Measurements from ENCODE around the gene OXA1L. TPM values are rescaled to one million over a fixed set of nuclear protein-coding genes. Genes with fewer than 3 reads are reported as not detected.
"Not testable (repeated sequence)": the region's sequence is repeated elsewhere in the genome, so short reads cannot be mapped to it uniquely, and the experiment has no call there.

Gene OXA1L
- total RNA-seq, 1 donor from 2014 or later: 77.7 TPM

- DNase-seq (ENCODE audit: low spot score): no peak
Observed at GRCh38 chr14:22798528-22798927, 32.0 kb downstream of the OXA1L start.

- DNase-seq (ENCODE audit: low spot score): no peak
Observed at GRCh38 chr14:22800346-22800745, 33.9 kb downstream of the OXA1L start.

- no peak for DNase-seq (ENCODE audit: low spot score)
Observed at GRCh38 chr14:22801716-22802115, 35.2 kb downstream of the OXA1L start.

DNA sequence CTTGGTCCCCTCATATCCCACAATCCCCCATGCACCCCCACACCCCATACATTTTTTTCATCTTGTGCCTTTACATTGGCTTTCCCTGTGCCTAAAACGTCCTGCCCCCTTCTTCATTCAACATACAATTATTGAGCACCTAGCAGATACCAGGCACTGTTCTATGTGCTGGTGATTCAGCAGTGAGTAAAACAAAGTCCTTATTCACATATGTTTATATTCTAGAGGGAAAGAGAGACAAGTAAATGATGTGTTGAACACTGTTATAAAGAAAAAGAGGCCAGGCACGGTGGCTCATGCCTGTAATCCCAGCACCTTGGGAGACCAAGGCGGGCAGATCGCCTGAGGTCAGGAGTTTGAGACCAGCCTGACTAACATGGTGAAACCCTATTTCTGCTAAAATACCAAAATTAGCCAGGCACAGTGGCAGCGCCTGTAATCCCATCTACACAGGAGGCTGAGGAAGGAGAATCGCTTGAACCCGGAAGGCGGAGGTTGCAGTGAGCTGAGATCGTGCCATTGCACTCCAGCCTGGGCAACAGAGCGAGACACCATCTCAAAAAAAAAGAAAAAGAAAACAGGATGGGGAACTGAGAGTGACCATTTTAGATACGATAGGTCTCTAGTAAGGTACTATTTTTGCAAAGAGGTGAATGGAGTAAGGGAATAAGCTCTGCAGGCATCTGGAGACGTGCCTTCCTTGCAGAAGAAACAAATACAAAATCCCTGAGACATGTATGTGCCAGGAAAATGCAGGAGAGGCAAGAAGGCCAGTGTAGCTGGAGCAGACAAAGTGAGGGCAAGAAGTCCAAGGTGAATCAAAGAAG, 36.6 kb downstream of the OXA1L start:
- DNase-seq (ENCODE audit: low spot score): no peak

- no peak for DNase-seq (ENCODE audit: low spot score)
Observed at GRCh38 chr14:22803687-22803974, 37.1 kb downstream of the OXA1L start.

DNA sequence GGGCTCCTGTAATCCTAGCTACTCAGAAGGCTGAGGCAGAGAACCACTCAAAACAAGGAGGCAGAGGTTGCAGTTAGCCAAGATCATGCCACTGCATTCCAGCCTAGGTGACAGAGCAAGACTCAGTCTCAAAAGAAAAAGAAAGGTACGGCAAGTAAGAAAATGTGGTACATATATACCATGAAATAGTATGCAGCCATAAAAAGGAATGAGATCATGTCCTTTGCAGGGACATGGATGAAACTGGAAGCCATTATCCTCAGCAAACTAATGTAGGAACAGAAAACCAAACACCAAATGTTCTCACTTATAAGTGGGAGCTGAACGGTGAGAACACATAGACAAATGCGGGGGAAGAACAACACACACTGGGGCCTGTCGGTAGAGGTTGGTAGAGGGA, 38.7 kb downstream of the OXA1L start:
- not testable (repeated sequence) for DNase-seq (ENCODE audit: low spot score)

DNA sequence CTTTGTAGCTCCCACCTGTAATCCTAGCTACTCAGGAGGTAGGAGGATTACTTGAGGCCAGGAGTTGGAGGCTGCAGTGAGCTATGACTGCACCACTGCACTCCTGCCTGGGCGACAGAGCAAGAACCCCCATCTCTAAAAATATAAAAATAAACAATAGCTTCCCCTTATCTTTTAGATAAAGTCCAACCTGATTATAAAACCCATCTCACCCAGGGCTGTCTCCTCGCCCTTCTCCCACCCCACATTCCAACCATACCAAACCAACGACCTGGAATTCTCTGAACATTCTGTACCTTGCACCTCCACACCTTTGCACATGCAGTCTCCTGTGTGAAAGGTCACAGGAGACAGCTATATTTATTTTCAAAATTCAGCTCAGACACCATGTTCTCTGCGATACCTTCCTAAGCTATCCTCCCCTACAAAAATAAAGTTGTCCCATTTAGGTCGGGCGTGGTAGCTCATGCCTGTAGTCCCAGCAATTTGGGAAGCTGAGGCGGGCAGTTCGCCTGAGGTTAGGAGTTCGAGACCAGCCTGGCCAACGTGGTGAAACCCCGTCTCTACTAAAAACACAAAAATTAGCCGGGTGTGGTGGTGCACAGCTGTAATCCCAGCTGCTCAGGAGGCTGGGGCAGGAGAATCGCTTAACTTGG, 41.1 kb downstream of the OXA1L start:
- no peak for DNase-seq (ENCODE audit: low spot score)

GRCh38 chr14:22808388-22809209, 42.1 kb downstream of the OXA1L start:
- DNase-seq (ENCODE audit: low spot score): no peak

GRCh38 chr14:22811722-22812121, 45.2 kb downstream of the OXA1L start:
- DNase-seq (ENCODE audit: low spot score): no peak

DNA sequence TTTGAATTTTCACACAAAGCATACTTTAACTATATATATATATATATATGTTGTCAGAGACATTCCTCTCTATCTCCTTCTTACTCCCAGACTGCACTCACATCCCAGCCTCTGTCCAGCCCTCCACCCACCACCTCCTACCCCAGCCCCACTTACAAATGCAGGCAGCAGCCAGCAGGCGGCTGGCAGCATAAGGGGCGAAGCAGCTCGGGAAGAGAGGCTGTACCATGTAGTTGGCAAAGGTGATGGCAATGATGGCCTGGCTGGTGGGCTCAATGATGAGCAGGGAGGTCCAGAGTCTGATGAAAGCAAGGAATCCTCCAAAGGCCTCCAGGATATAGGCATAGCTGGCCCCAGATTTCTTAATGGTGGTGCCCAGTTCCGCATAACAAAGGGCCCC, 46.3 kb downstream of the OXA1L start:
- no peak for DNase-seq (ENCODE audit: low spot score)

- DNase-seq (ENCODE audit: low spot score): no peak
Observed at GRCh38 chr14:22813145-22813544, 46.7 kb downstream of the OXA1L start.

GRCh38 chr14:22814373-22814772, 47.9 kb downstream of the OXA1L start:
- no peak for DNase-seq (ENCODE audit: low spot score)

- DNase-seq (ENCODE audit: low spot score): no peak
Observed at GRCh38 chr14:22814941-22815713, 48.6 kb downstream of the OXA1L start, which contains the start of gene SLC7A7. Gene SLC7A7, minus strand, starts transcription at chr14:22815435. Its CDS starts 2,037 bp downstream, at chr14:22813398.

GRCh38 chr14:22819151-22819988, 52.9 kb downstream of the OXA1L start:
- DNase-seq (ENCODE audit: low spot score): no peak

DNA sequence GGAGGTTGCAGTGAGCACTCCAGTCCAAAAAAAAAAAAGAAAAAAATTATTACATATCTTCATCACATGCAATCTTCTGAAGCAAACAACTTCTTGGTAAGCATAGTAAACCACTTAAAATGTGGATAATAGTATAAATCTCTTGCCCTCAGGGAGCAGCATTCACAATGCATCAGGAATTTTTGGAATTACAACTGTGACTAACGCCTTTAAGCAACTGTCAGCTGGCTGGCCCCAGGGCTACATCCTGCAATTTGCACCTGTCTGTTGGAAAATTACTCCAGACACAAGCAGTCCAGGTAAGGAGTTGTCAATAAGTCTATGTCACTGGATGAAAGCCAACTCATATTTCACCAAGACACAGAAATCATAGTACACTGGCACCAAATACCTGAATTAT, 54.2 kb downstream of the OXA1L start:
- DNase-seq (ENCODE audit: low spot score): no peak

GRCh38 chr14:22821193-22822015, 54.9 kb downstream of the OXA1L start:
- no peak for DNase-seq (ENCODE audit: low spot score)

DNA sequence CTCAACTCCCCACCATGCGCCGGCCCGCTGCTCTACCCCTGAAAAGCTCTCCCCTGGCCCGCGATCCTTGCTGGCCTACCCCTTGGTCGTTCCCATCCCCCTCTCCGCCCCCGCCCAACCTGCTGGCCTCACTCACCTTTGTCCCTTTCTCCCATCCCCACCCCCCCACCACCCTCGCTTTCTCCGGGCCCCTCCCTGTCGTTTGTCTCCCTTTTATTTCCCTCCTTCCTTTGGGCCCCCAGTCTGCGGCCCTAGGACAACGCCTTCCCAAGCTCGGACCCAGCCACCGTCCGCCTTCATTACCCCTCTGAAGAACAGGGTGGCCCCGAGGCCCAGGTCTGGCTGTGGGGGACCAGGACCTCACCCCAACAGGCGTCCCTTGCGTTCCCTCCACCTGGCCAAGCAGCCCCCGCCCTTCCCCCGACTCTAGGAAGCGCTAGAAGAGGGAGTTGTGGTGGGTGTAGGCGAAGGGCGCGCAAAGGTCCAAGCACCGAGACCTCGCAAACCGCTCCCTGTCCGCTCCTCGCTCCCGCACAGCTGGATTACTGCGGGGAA, 55.6 kb downstream of the OXA1L start:
- no peak for DNase-seq (ENCODE audit: low spot score)

All from mesenteric fat pad (tissue), 1 donor.